Fibroblast of lung (primary cell): ENCODE measurements around the gene C4orf50. TPM values are rescaled to one million over a fixed set of nuclear protein-coding genes. Genes with fewer than 3 reads are reported as not detected.

ENCODE experiments used
- DNase-seq, 2 donors: peaks; one replicate each; pipeline versions ENCODE4 v3.0.0 to v3.0.0-alpha.2; 2010; ENCODE audit warnings: low read depth in 2 of 2
- H2AFZ ChIP-seq: 2 replicates; pipeline ENCODE4 v1.5.1; 2012; ENCODE audit warnings: low read length, control low read depth, inconsistent platforms
- H3K27ac ChIP-seq: 2 replicates; pipeline ENCODE4 v1.5.1; 2011; ENCODE audit warnings: low read length, control low read depth; ENCODE audit not compliant: insufficient read depth
- H3K27me3 ChIP-seq: 2 replicates; pipeline ENCODE4 v1.5.1; 2011; ENCODE audit warnings: mild to moderate bottlenecking, low read length; ENCODE audit not compliant: control insufficient read depth, insufficient read depth
- H3K36me3 ChIP-seq: 2 replicates; pipeline ENCODE4 v1.5.1; 2011; ENCODE audit warnings: low read length; ENCODE audit not compliant: control insufficient read depth, insufficient read depth
- H3K4me1 ChIP-seq: 2 replicates; pipeline ENCODE4 v1.5.1; 2011; ENCODE audit warnings: low read length; ENCODE audit not compliant: control insufficient read depth, insufficient read depth; ENCODE audit errors: extremely low read depth
- H3K4me2 ChIP-seq: 2 replicates; pipeline ENCODE4 v1.5.1; 2011; ENCODE audit warnings: low read length, control low read depth; ENCODE audit not compliant: insufficient read depth; ENCODE audit errors: extremely low read depth
- H3K4me3 ChIP-seq, 4 experiments: fragments of 200-600 bp in 1 of 4; sonication (generic) in 1 of 4; replicated peaks in 1 of 4; 2 replicates each; pipeline ENCODE4 v1.5.1; 2011 to 2016; ENCODE audit warnings: low read length in 4 of 4, low read depth in 3 of 4, mild to moderate bottlenecking in 3 of 4, control low read depth in 2 of 4, inconsistent platforms in 1 of 4, mixed read lengths in 1 of 4; ENCODE audit not compliant: insufficient read depth in 1 of 4; ENCODE audit errors: control extremely low read depth in 1 of 4
- H3K79me2 ChIP-seq: 2 replicates; pipeline ENCODE4 v1.5.1; 2012; ENCODE audit warnings: mild to moderate bottlenecking, low read length, inconsistent platforms; ENCODE audit not compliant: control insufficient read depth, insufficient read depth
- H3K9ac ChIP-seq: 2 replicates; pipeline ENCODE4 v1.5.1; 2011; ENCODE audit warnings: mild to moderate bottlenecking, low read length, control low read depth; ENCODE audit not compliant: insufficient read depth
- H3K9me3 ChIP-seq: 2 replicates; pipeline ENCODE4 v1.5.1; 2012; ENCODE audit warnings: low read depth, low read length; ENCODE audit not compliant: control insufficient read depth, insufficient read depth
- H4K20me1 ChIP-seq: 2 replicates; pipeline ENCODE4 v1.5.1; 2011; ENCODE audit warnings: low read length; ENCODE audit not compliant: control insufficient read depth, insufficient read depth; ENCODE audit errors: extremely low read depth
- CTCF ChIP-seq, 2 donors: IDR thresholded peaks in 1 of 2; conservative IDR thresholded peaks in 1 of 2; 1 replicate in 1 of 2; 2 replicates in 1 of 2; pipeline ENCODE4 v1.5.1; 2011 to 2012; ENCODE audit warnings: low read length in 2 of 2, control low read depth in 1 of 2, inconsistent platforms in 1 of 2, low read depth in 1 of 2, mild to moderate bottlenecking in 1 of 2
- EZH2 ChIP-seq: IDR thresholded peaks from 2 replicates; pipeline ENCODE4 v1.5.1; 2012; ENCODE audit warnings: low read length, control low read depth, mild to moderate bottlenecking; ENCODE audit errors: missing control alignments
- polyA plus RNA-seq, 2 donors: library from polyadenylated mRNA; depleted of rRNA in 1 of 2; stranded (reverse) in 1 of 2; unstranded in 1 of 2; fragments of >200 nt; gene quantifications; 2 replicates each; pipeline ENCODE4 v1.2.1, GENCODE V29; 2011 to 2012; ENCODE audit warnings: missing spikeins in 1 of 2
- total RNA-seq: library from RNA; depleted of rRNA; stranded (reverse); fragments of >200 nt; gene quantifications from 2 replicates; pipeline ENCODE4 v1.2.1, GENCODE V29; 2014

C4orf50 gene
- total and polyA plus RNA-seq, 2 donors (not counting 1 experiment from before 2014, with no cell fraction given), result not detected

GRCh38 chr4:5988086-5988845, 30.0 kb downstream of the C4orf50 start:
- no peaks in the 10 kb centered on the region for H3K9me3 ChIP-seq
- no peaks in the 10 kb centered on the region for H3K4me1 ChIP-seq
- H3K9ac ChIP-seq, result no peak overlapping the region
- no peak overlapping the region for H3K27ac ChIP-seq
- no peaks in the 10 kb centered on the region for H3K27me3 ChIP-seq
- no peak overlapping the region for H3K4me3 ChIP-seq
- H3K4me2 ChIP-seq, result no peak overlapping the region
- TF ChIP-seq EZH2, result no peak
- H3K36me3 ChIP-seq, result no peaks in the 10 kb centered on the region
- no peaks in the 10 kb centered on the region for H3K79me2 ChIP-seq
- no peak for DNase-seq
- H2AFZ ChIP-seq, result no peak overlapping the region
- no peaks in the 10 kb centered on the region for H4K20me1 ChIP-seq

- no peak for TF ChIP-seq CTCF (conservative IDR thresholded peaks at IDR 0.05 in 1 of 2, IDR thresholded peaks at IDR 0.05 in 1 of 2; ENCODE audit: low read depth in 1 of 2, low read length in 2 of 2)
- no peak for TF ChIP-seq EZH2
These were observed 33.4 kb downstream of the C4orf50 start for GRCh38 chr4:5984843-5985242.

GRCh38 chr4:5982156-5982973, 35.9 kb downstream of the C4orf50 start:
- TF ChIP-seq EZH2 (no peak), CTCF (conservative IDR thresholded peaks at IDR 0.05 in 1 of 2, IDR thresholded peaks at IDR 0.05 in 1 of 2; ENCODE audit: low read depth in 1 of 2, low read length in 2 of 2) (no peak)
- no peak for DNase-seq
- no peak overlapping the region for H2AFZ ChIP-seq

More at GRCh38 chr4:5984843-5985242, 33.4 kb downstream of the C4orf50 start:
- H3K27ac ChIP-seq, result no peak overlapping the region
- H3K36me3 ChIP-seq, result no peaks in the 10 kb centered on the region
- no peak overlapping the region for H2AFZ ChIP-seq
- DNase-seq, result no peak
- no peaks in the 10 kb centered on the region for H3K79me2 ChIP-seq
- H3K4me3 ChIP-seq, result no peak overlapping the region
- no peaks in the 10 kb centered on the region for H3K27me3 ChIP-seq
- H3K9me3 ChIP-seq, result no peaks in the 10 kb centered on the region
- H4K20me1 ChIP-seq, result no peaks in the 10 kb centered on the region
- no peak overlapping the region for H3K4me2 ChIP-seq
- no peaks in the 10 kb centered on the region for H3K4me1 ChIP-seq
- no peak overlapping the region for H3K9ac ChIP-seq

More at GRCh38 chr4:5982156-5982973, 35.9 kb downstream of the C4orf50 start:
- no peaks in the 10 kb centered on the region for H3K79me2 ChIP-seq
- H4K20me1 ChIP-seq, result no peaks in the 10 kb centered on the region
- no peak overlapping the region for H3K9ac ChIP-seq
- H3K4me2 ChIP-seq, result no peak overlapping the region
- H3K9me3 ChIP-seq, result no peaks in the 10 kb centered on the region
- H3K36me3 ChIP-seq, result no peaks in the 10 kb centered on the region
- H3K27me3 ChIP-seq, result no peaks in the 10 kb centered on the region
- no peaks in the 10 kb centered on the region for H3K4me1 ChIP-seq
- H3K27ac ChIP-seq, result no peak overlapping the region
- H3K4me3 ChIP-seq, result no peak overlapping the region
